Suppressor macrophage treated with lipopolysaccharide for 1 hour (primary cell): ENCODE measurements around the gene SPRR2A.
"Not testable (repeated sequence)": the region's sequence is repeated elsewhere in the genome, so short reads cannot be mapped to it uniquely, and the experiment has no call there.

Experiments
- DNase-seq, 3 donors: peaks; one replicate each; pipeline ENCODE4 v3.0.0-alpha.2; 2020 to 2022

Gene SPRR2A

GRCh38 chr1:153057375-153057774 is at the start of gene SPRR2A:
TSS of gene SPRR2A (minus strand) at chr1:153057512. CDS start at chr1:153056735, 777 bp downstream.
- peak in 1 of 3 donors; percentile 5 for DNase-seq

- no peak for DNase-seq
Measured at GRCh38 chr1:153100245-153100644, 42.9 kb upstream of the SPRR2A start.

- DNase-seq: no peak
Measured at GRCh38 chr1:153099461-153100045, 42.2 kb upstream of the SPRR2A start.

- no peak for DNase-seq
Measured at GRCh38 chr1:153095764-153096163, 38.5 kb upstream of the SPRR2A start.

GRCh38 chr1:153094426-153094825 is 37.1 kb upstream of the SPRR2A start, which contains the start of gene SPRR2E:
TSS of gene SPRR2E (minus strand) at chr1:153094526. CDS start at chr1:153093751, 775 bp downstream.
- DNase-seq: no peak

- DNase-seq: no peak
Measured at GRCh38 chr1:153087652-153088051, 30.3 kb upstream of the SPRR2A start.

GRCh38 chr1:153081736-153082135 is 24.4 kb upstream of the SPRR2A start:
- DNase-seq: no peak

GRCh38 chr1:153072806-153073726 is 15.8 kb upstream of the SPRR2A start:
- no peak for DNase-seq

GRCh38 chr1:153071511-153071910 is 14.2 kb upstream of the SPRR2A start, which contains the start of gene SPRR2B:
TSS of gene SPRR2B (minus strand) at chr1:153071611. CDS start at chr1:153070839, 772 bp downstream.
- DNase-seq: no peak

GRCh38 chr1:153070243-153070642 is 12.9 kb upstream of the SPRR2A start:
- no peak for DNase-seq

GRCh38 chr1:153058826-153059784 is 1.8 kb upstream of the SPRR2A start:
- no peak for DNase-seq

GRCh38 chr1:153058154-153058553 is 842 bp upstream of the SPRR2A start:
- DNase-seq: no peak

- not testable (repeated sequence) for DNase-seq
Measured at GRCh38 chr1:153056111-153056510, 1.2 kb downstream of the SPRR2A start.

- DNase-seq: no peak
Measured at GRCh38 chr1:153049211-153049610, 8.1 kb downstream of the SPRR2A start.

GRCh38 chr1:153040950-153041631 is 16.2 kb downstream of the SPRR2A start, which contains the start of gene SPRR2D:
TSS of gene SPRR2D (minus strand) at chr1:153041120. CDS start at chr1:153040346, 774 bp downstream.
- DNase-seq: no peak

- no peak for DNase-seq
Measured at GRCh38 chr1:153035211-153035610, 22.1 kb downstream of the SPRR2A start.

- peak; percentile 17 to 65 (median 36) for DNase-seq
Measured at GRCh38 chr1:153032677-153033308, 24.5 kb downstream of the SPRR2A start.

GRCh38 chr1:153032073-153032472 is 25.2 kb downstream of the SPRR2A start:
- DNase-seq: no peak

- no peak for DNase-seq
Measured at GRCh38 chr1:153030895-153031294, 26.4 kb downstream of the SPRR2A start, which contains the start of gene SPRR1B. TSS of gene SPRR1B (plus strand) at chr1:153031203. CDS start at chr1:153032346, 1,143 bp downstream.

GRCh38 chr1:153028766-153029165 is 28.5 kb downstream of the SPRR2A start:
- no peak for DNase-seq

- no peak for DNase-seq
Measured at GRCh38 chr1:153025797-153026196, 31.5 kb downstream of the SPRR2A start.
